HEK293 (cell line): ENCODE results near the gene FGFR2.
A peak's percentile ranks its signal among the peaks of the same experiment; 100 is the strongest.

Source experiments
- CTCF ChIA-PET: fragments of 350-600 bp; formaldehyde crosslinking; extraction: SDS; loops from one replicate; lab custom pipeline; 2021; ENCODE audit warnings: antibody characterized with exemption; lab: Yijun Ruan, JAX
- POLR2A ChIA-PET: fragments of 300-600 bp; formaldehyde crosslinking; extraction: SDS; loops from one replicate; lab custom pipeline; 2020; ENCODE audit warnings: antibody characterized with exemption, inconsistent platforms; lab: Yijun Ruan, JAX
- H3K27ac ChIP-seq: fragments of 200-500 bp; sonication (Bioruptor generic); 2 replicates; pipeline ENCODE4 v1.5.1; 2014; ENCODE audit warnings: low read depth, low read length, control low read depth, inconsistent platforms; ENCODE audit errors: extremely low read depth
- H3K36me3 ChIP-seq, 2 experiments: fragments of 200-500 bp in 1 of 2; sonication (Bioruptor generic) in 1 of 2; 1 replicate in 1 of 2; 2 replicates in 1 of 2; pipeline ENCODE4 v1.5.1; 2014 to 2017; ENCODE audit warnings: inconsistent platforms in 2 of 2, low read length in 2 of 2; ENCODE audit not compliant: control insufficient read depth in 2 of 2, insufficient read depth in 1 of 2
- H3K4me1 ChIP-seq: fragments of 200-500 bp; sonication (Bioruptor generic); 2 replicates; pipeline ENCODE4 v1.5.1; 2014; ENCODE audit warnings: mild to moderate bottlenecking, low read length, inconsistent platforms; ENCODE audit not compliant: control insufficient read depth, insufficient read depth
- H3K4me3 ChIP-seq: 2 replicates; pipeline ENCODE4 v1.5.1; 2011; ENCODE audit warnings: low read depth, mild to moderate bottlenecking, control low read depth, low read length, moderate library complexity
- H3K9me3 ChIP-seq: fragments of 200-500 bp; sonication (Bioruptor generic); 2 replicates; pipeline ENCODE4 v1.5.1; 2014; ENCODE audit warnings: low read depth, low read length, inconsistent platforms; ENCODE audit not compliant: control insufficient read depth, insufficient read depth
- EGR2 ChIP-seq: fragments of 450-650 bp; formaldehyde crosslinking; IDR thresholded peaks from 2 replicates; pipeline ENCODE4 v1.5.1; 2016; ENCODE audit warnings: low read depth, missing biosample characterization, missing genetic modification characterization
- IKZF3 ChIP-seq: fragments of 450-650 bp; IDR thresholded peaks from 2 replicates; pipeline ENCODE4 v1.5.0; 2018; ENCODE audit warnings: missing biosample characterization, mild to moderate bottlenecking, missing genetic modification characterization, moderate library complexity
- KLF7 ChIP-seq: fragments of 450-650 bp; formaldehyde crosslinking; IDR thresholded peaks from 2 replicates; pipeline ENCODE4 v1.5.1; 2016; ENCODE audit warnings: missing biosample characterization, missing genetic modification characterization, borderline replicate concordance
- MZF1 ChIP-seq: fragments of 450-650 bp; formaldehyde crosslinking; IDR thresholded peaks from 2 replicates; pipeline ENCODE4 v1.5.1; 2017; ENCODE audit warnings: missing biosample characterization, missing genetic modification characterization, borderline replicate concordance
- SALL2 ChIP-seq: fragments of 450-650 bp; formaldehyde crosslinking; IDR thresholded peaks from 2 replicates; pipeline ENCODE4 v1.5.0; 2017; ENCODE audit warnings: missing biosample characterization, mild to moderate bottlenecking, missing genetic modification characterization, borderline replicate concordance
- TCF7L2 ChIP-seq: IDR thresholded peaks from 2 replicates; pipeline ENCODE4 v1.6.1; 2011; ENCODE audit warnings: low read depth, mild to moderate bottlenecking, inconsistent platforms, low read length, moderate library complexity, borderline replicate concordance
- TRIM28 ChIP-seq: IDR thresholded peaks from 2 replicates; pipeline ENCODE4 v1.6.1; 2011; ENCODE audit warnings: low read length, control low read depth, borderline replicate concordance
- WT1 ChIP-seq: fragments of 450-650 bp; formaldehyde crosslinking; IDR thresholded peaks from 2 replicates; pipeline ENCODE4 v1.5.1; 2016; ENCODE audit warnings: missing biosample characterization, missing genetic modification characterization
- ZBTB20 ChIP-seq: fragments of 450-650 bp; formaldehyde crosslinking; IDR thresholded peaks from 2 replicates; pipeline ENCODE4 v1.5.1; 2016; ENCODE audit warnings: missing biosample characterization, missing genetic modification characterization
- ZBTB7A ChIP-seq: fragments of 450-650 bp; formaldehyde crosslinking; IDR thresholded peaks from 2 replicates; pipeline ENCODE4 v1.5.1; 2016; ENCODE audit warnings: low read depth, missing biosample characterization, missing genetic modification characterization
- ZFHX2 ChIP-seq: fragments of 450-650 bp; formaldehyde crosslinking; conservative IDR thresholded peaks from 2 replicates; pipeline ENCODE4 v1.5.1; 2016; ENCODE audit warnings: missing biosample characterization, missing genetic modification characterization
- ZNF184 ChIP-seq: fragments of 450-650 bp; IDR thresholded peaks from 2 replicates; pipeline ENCODE4 v1.5.1; 2018; ENCODE audit warnings: missing biosample characterization, mild to moderate bottlenecking, missing genetic modification characterization
- ZNF24 ChIP-seq: fragments of 450-650 bp; formaldehyde crosslinking; IDR thresholded peaks from 2 replicates; pipeline ENCODE4 v1.5.1; 2016; ENCODE audit warnings: missing biosample characterization, missing genetic modification characterization
- ZNF426 ChIP-seq: fragments of 450-650 bp; formaldehyde crosslinking; IDR thresholded peaks from 2 replicates; pipeline ENCODE4 v1.5.1; 2017; ENCODE audit warnings: missing biosample characterization, missing genetic modification characterization, mild to moderate bottlenecking, inconsistent platforms, moderate library complexity
- ZNF501 ChIP-seq: fragments of 450-650 bp; formaldehyde crosslinking; IDR thresholded peaks from 2 replicates; pipeline ENCODE4 v1.5.1; 2016; ENCODE audit warnings: missing biosample characterization, missing genetic modification characterization
- ZNF510 ChIP-seq: fragments of 450-650 bp; formaldehyde crosslinking; IDR thresholded peaks from 2 replicates; pipeline ENCODE4 v1.5.1; 2018; ENCODE audit warnings: mild to moderate bottlenecking, missing genetic modification characterization, missing biosample characterization; ENCODE audit not compliant: insufficient replicate concordance
- ZNF514 ChIP-seq: fragments of 450-650 bp; formaldehyde crosslinking; IDR thresholded peaks from 2 replicates; pipeline ENCODE4 v1.5.1; 2016; ENCODE audit warnings: missing biosample characterization, missing genetic modification characterization
- ZNF530 ChIP-seq: fragments of 450-650 bp; formaldehyde crosslinking; IDR thresholded peaks from 2 replicates; pipeline ENCODE4 v1.5.1; 2016; ENCODE audit warnings: low read depth, missing biosample characterization, missing genetic modification characterization
- ZNF561 ChIP-seq: fragments of 450-650 bp; IDR thresholded peaks from 2 replicates; pipeline ENCODE4 v1.5.1; 2018; ENCODE audit warnings: missing biosample characterization, missing genetic modification characterization, borderline replicate concordance
- ZNF600 ChIP-seq: fragments of 450-650 bp; formaldehyde crosslinking; IDR thresholded peaks from 2 replicates; pipeline ENCODE4 v1.5.1; 2016; ENCODE audit warnings: missing biosample characterization, missing genetic modification characterization
- ZNF610 ChIP-seq: fragments of 450-650 bp; formaldehyde crosslinking; IDR thresholded peaks from 2 replicates; pipeline ENCODE4 v1.5.1; 2016; ENCODE audit warnings: missing biosample characterization, missing genetic modification characterization, borderline replicate concordance
- ZNF623 ChIP-seq: fragments of 450-650 bp; formaldehyde crosslinking; IDR thresholded peaks from 2 replicates; pipeline ENCODE4 v1.5.1; 2016; ENCODE audit warnings: missing biosample characterization, missing genetic modification characterization
- ZNF654 ChIP-seq: fragments of 450-650 bp; formaldehyde crosslinking; IDR thresholded peaks from 2 replicates; pipeline ENCODE4 v1.5.1; 2016; ENCODE audit warnings: low read depth, missing biosample characterization, missing genetic modification characterization
- ZNF664 ChIP-seq: fragments of 450-650 bp; formaldehyde crosslinking; IDR thresholded peaks from 2 replicates; pipeline ENCODE4 v1.5.1; 2016; ENCODE audit warnings: missing biosample characterization, missing genetic modification characterization
- ZNF747 ChIP-seq: fragments of 450-650 bp; formaldehyde crosslinking; IDR thresholded peaks from 2 replicates; pipeline ENCODE4 v1.5.1; 2016; ENCODE audit warnings: missing biosample characterization, missing genetic modification characterization
- ZSCAN23 ChIP-seq: fragments of 450-650 bp; formaldehyde crosslinking; IDR thresholded peaks from 2 replicates; pipeline ENCODE4 v1.5.1; 2016; ENCODE audit warnings: missing biosample characterization, missing genetic modification characterization
- TF ChIP-seq, protein P1 (sequence below): fragments of 450-650 bp; formaldehyde crosslinking; IDR thresholded peaks from 2 replicates; pipeline ENCODE4 v1.5.1; 2016; ENCODE audit warnings: missing biosample characterization, missing genetic modification characterization
- TF ChIP-seq, protein P2 (sequence below): fragments of 450-650 bp; formaldehyde crosslinking; IDR thresholded peaks from 2 replicates; pipeline ENCODE4 v1.5.1; 2016; ENCODE audit warnings: missing biosample characterization, missing genetic modification characterization

Gene FGFR2

DNA sequence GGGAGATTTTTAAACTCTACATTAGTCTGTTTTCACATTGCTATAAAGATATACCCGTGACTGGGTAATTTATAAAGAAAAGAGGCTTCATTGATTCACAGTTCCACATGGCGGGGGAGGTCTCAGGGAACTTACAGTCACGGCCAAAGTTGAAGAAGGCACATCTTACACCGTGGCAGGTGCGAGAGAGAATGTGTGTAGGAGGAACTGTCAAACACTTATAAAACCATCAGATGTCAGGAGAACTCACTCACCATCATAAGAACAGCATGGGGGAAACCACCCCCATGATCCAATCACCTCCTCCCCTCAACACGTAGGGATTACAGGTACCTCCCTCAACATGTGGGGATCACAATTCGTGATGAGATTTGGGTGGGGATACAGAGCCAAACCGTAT lies 129.5 kb downstream of the FGFR2 start:
- POLR2A ChIA-PET = no interaction called here
- CTCF ChIA-PET = no interaction called here
- TF ChIP-seq MZF1 (tag by site-specific recombination) = peak; percentile 50; the same call in 1 of the 2 replicates
- TF ChIP-seq WT1 (tag by site-specific recombination) = 0 out of 2 replicates have a peak, but pooled peaks have one; percentile 19
- TF ChIP-seq TCF7L2 = no peak
- no peak for TF ChIP-seq ZNF530 (tag by site-specific recombination)
- TF ChIP-seq ZNF600 (tag by site-specific recombination) = no peak
- no peak for TF ChIP-seq KLF7 (tag by site-specific recombination)
- no peak for TF ChIP-seq ZNF610 (tag by site-specific recombination)

DNA sequence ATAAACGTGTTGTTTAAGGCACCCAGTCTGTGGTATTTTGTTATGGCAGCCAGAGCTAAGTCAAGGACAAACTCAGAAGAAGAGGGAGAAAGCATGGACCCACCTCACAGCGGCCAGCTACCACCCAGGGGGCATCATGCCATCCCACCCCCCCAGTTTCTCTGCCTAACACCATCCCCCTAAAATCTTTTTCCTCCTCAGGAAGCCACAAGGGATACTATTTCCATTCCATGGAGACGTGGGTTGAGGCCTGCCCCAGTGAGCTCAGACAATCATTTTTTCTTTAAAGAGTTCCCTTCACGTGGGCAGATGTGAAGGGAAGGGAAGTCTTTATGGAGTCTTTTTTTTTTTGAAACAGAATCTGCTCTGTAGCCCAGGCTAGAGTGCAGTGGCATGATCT lies 131.8 kb downstream of the FGFR2 start:
- no peaks in the 10 kb centered on the region for H3K9me3 ChIP-seq
- ChIA-PET CTCF (no interaction called here), POLR2A (no interaction called here)
- no peaks in the 10 kb centered on the region for H3K4me1 ChIP-seq
- TF ChIP-seq, protein P1, sequence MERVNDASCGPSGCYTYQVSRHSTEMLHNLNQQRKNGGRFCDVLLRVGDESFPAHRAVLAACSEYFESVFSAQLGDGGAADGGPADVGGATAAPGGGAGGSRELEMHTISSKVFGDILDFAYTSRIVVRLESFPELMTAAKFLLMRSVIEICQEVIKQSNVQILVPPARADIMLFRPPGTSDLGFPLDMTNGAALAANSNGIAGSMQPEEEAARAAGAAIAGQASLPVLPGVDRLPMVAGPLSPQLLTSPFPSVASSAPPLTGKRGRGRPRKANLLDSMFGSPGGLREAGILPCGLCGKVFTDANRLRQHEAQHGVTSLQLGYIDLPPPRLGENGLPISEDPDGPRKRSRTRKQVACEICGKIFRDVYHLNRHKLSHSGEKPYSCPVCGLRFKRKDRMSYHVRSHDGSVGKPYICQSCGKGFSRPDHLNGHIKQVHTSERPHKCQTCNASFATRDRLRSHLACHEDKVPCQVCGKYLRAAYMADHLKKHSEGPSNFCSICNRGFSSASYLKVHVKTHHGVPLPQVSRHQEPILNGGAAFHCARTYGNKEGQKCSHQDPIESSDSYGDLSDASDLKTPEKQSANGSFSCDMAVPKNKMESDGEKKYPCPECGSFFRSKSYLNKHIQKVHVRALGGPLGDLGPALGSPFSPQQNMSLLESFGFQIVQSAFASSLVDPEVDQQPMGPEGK = no peak
- TF ChIP-seq EGR2 (tag by site-specific recombination) (peak; percentile 63), ZFHX2 (tag by site-specific recombination) (peak; percentile 49)
- H3K36me3 ChIP-seq = no peaks in the 10 kb centered on the region
- no peak overlapping the region for H3K27ac ChIP-seq
- H3K4me3 ChIP-seq = no peak overlapping the region

More for the DNA sequence above, 129.5 kb downstream of the FGFR2 start:
- Histone ChIP-seq H3K36me3 (no peaks in the 10 kb centered on the region), H3K4me3 (no peak overlapping the region), H3K27ac (no peak overlapping the region), H3K4me1 (no peaks in the 10 kb centered on the region), H3K9me3 (no peaks in the 10 kb centered on the region)

DNA sequence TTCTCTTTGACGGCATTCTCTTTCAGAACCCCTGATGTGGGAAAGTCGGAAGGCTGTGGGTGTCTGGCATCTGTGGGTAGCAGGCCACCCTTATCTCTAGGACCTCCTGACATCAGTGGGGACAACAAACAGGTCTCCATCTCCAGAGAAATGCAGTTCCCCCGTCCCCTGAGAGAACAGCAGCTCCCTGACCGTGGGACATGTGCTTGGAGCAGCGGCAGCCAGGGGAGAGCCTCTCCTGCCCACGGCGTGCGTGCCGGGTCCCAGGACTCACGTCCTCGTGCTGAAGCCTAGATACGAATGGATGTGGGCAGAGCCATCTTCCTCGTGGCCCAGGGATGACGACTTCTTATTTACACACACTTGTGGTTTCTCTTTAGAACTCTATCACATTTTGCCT lies 133.0 kb downstream of the FGFR2 start:
- no peak overlapping the region for H3K4me3 ChIP-seq
- POLR2A ChIA-PET = no interaction called here
- H3K4me1 ChIP-seq = no peaks in the 10 kb centered on the region
- TF ChIP-seq ZNF184 (no peak), ZSCAN23 (tag by site-specific recombination) (no peak), EGR2 (tag by site-specific recombination) (peak; percentile 39; the same call in 1 of the 2 replicates), ZFHX2 (tag by site-specific recombination) (peak; percentile 25; the same call in 1 of the 2 replicates)
- no peaks in the 10 kb centered on the region for H3K36me3 ChIP-seq
- no peak overlapping the region for H3K27ac ChIP-seq
- CTCF ChIA-PET = interaction anchor here (1.0 to 1.1 kb wide), 2 partner anchors 127 to 516 kb away, joined by 3 to 4 read pairs; no protein-coding TSS in a partner anchor
- no peaks in the 10 kb centered on the region for H3K9me3 ChIP-seq

DNA sequence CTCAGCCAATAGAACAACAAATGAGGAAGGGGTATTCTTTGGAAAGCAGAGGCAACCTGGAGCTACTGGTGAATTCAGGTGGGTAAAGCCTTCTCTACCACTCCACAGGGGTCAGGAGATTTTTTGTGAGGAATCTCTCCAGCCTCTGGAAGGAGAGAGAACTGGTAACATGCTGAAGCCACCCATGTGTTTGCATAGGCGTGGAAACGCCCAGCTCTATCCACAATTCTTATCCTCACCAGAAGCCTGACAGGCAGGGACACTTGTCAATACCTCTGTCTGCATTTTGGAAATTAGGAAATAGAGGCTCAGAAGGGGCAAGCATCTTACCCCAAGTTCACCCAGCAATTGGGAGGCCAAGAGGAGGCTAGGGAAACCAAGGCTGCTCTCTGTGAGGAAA lies 133.7 kb downstream of the FGFR2 start:
- Histone ChIP-seq H3K36me3 (no peaks in the 10 kb centered on the region), H3K4me3 (no peak overlapping the region), H3K4me1 (no peaks in the 10 kb centered on the region), H3K27ac (no peak overlapping the region), H3K9me3 (no peaks in the 10 kb centered on the region)
- ChIA-PET CTCF (interaction anchor here (1.1 kb wide), 1 partner anchor 516 kb away, joined by 3 read pairs; no protein-coding TSS in a partner anchor), POLR2A (no interaction called here)
- no peak for TF ChIP-seq ZNF426 (tag by site-specific recombination)
- TF ChIP-seq SALL2 (tag by site-specific recombination) = no peak
- no peak for TF ChIP-seq ZNF747 (tag by site-specific recombination)
- TF ChIP-seq, protein P2, sequence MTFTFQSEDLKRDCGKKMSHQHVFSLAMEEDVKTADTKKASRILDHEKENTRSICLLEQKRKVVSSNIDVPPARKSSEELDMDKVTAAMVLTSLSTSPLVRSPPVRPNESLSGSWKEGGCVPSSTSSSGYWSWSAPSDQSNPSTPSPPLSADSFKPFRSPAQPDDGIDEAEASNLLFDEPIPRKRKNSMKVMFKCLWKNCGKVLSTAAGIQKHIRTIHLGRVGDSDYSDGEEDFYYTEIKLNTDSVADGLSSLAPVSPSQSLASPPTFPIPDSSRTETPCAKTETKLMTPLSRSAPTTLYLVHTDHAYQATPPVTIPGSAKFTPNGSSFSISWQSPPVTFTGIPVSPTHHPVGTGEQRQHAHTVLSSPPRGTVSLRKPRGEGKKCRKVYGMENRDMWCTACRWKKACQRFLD = no peak
- TF ChIP-seq ZNF510 (tag by site-specific recombination) = no peak
- no peak for TF ChIP-seq ZBTB7A
- no peak for TF ChIP-seq ZNF664 (tag by site-specific recombination)
- no peak for TF ChIP-seq ZNF561 (tag by site-specific recombination)
- TF ChIP-seq ZNF654 (tag by site-specific recombination) = no peak
- TF ChIP-seq ZNF623 = no peak
- TF ChIP-seq ZNF24 (tag by site-specific recombination) = no peak
- no peak for TF ChIP-seq ZBTB20
- no peak for TF ChIP-seq ZNF501
- TF ChIP-seq TRIM28 = no peak
- TF ChIP-seq IKZF3 (tag by site-specific recombination) = no peak
- TF ChIP-seq ZNF514 = no peak
